H54 (cell line): ENCODE data around the gene PLEKHG5.
"Not testable (repeated sequence)": the region's sequence is repeated elsewhere in the genome, so short reads cannot be mapped to it uniquely, and the experiment has no call there.

ENCODE experiments used
- DNase-seq: peaks from one replicate; pipeline ENCODE4 v3.0.0; 2011; ENCODE audit warnings: low spot score, mixed read lengths; ENCODE audit not compliant: insufficient read length
- FAIRE-seq: peaks from 3 replicates; lab custom pipeline; 2011; peaks lifted over from hg19 to GRCh38; lab: Jason Lieb, UNC
- POLR2A ChIP-seq: IDR thresholded peaks from 2 replicates; pipeline ENCODE4 v1.6.1; 2011; ENCODE audit warnings: low read depth, mild to moderate bottlenecking, low read length

PLEKHG5 gene

DNA sequence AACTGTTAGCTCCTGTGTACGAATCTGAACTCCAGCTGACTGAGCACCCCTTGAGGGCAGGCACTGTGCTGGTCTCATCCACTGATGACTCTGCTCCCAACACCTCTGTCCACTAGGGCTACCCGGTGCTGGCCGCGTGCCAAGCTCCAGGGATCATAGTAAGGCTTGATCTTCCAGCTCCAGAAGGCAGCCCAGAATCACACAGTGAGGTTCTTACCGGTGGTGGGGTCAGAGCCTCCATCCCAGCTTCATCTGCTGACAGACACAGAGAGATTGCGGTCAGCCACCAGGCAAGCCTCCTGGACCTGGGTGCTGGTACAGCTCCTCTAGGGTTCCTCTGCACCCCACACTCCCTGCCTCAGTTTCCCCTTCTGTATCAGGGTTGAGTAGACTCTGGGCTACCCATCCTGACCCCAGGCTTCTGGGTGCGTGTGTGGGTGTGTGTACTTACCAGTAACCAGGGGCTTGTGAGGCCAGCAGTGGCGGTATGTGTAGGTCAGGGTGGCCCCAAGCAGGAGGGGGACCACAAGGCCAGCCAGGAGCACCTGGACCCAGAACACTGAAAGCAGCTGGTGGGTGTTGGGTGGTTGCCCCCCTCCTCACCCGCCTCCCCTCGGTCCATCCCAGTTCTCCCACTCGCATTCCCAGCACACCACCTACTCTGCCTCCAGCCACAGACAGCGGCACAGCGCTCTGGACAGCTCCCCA lies 28.9 kb downstream of the PLEKHG5 start:
- no peak for FAIRE-seq
- no peak for DNase-seq
- no peak for TF ChIP-seq POLR2A

DNA sequence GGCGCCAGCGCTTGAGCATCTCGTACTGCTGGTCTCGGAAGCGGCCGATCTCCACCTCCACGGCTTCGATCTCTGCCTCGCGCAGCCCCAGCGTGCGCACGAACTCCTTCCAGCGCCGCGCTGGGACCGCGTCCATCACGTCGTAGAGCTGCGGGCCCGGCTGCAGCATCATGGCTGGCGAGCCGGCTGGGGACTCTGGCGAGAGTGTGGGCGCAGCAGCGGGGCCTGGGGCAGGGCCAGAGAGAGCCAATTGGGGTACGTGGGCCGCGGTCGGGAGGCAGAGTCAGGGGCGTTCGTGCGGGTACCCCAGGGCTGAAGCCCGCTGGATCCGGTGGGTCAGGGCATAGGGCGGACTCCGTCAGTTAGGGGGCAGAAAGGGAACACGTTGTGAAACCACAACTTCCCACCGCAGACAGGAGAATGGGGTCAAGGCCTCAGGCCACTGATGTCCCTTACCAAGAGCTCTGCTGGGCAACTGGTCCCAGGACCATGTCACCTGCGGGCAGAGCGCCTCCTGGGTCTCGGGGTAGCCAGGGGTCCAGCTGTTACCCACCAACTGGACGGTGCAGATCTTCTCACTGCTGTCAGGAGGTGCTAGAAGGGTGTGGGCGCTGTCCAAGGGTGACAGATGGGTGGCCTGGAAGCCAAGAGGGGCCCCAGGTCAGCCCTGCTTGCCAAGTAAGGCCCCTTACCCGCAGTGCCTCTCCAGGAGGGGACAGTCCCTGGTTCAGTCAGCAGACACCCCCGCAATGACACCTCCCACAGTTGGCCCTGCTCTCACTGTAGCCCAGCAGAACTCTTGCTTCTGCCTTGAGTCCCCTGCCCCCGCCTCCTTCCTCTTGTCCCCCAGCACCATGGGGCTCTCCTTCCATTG lies 29.7 kb downstream of the PLEKHG5 start:
- DNase-seq: no peak
- FAIRE-seq: no peak
- no peak for TF ChIP-seq POLR2A

DNA sequence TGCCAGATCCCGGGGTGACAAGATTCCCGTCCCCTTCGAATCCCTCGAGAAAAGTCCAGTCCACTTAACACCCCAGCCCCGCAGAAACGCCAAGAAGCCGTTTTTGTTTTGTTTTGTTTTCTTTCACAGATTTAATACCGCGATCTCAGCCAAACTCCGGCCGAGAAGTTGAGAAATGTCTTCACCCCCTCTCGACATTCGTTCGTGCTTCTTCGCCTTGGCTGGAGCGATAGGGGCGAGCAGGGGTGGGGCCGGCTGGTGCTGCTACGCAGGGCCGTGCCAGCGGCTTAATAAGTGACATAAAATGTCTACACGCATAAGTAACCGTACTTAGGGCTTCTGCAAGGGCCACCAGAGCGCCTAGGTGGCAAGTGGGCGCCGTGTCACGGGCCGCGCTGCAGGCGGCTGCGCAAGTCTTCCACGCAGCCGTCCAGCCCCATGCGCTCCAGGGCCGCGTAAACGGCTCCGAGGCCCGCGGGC lies 30.4 kb downstream of the PLEKHG5 start:
- DNase-seq: no peak
- FAIRE-seq: no peak
- TF ChIP-seq POLR2A: no peak

DNA sequence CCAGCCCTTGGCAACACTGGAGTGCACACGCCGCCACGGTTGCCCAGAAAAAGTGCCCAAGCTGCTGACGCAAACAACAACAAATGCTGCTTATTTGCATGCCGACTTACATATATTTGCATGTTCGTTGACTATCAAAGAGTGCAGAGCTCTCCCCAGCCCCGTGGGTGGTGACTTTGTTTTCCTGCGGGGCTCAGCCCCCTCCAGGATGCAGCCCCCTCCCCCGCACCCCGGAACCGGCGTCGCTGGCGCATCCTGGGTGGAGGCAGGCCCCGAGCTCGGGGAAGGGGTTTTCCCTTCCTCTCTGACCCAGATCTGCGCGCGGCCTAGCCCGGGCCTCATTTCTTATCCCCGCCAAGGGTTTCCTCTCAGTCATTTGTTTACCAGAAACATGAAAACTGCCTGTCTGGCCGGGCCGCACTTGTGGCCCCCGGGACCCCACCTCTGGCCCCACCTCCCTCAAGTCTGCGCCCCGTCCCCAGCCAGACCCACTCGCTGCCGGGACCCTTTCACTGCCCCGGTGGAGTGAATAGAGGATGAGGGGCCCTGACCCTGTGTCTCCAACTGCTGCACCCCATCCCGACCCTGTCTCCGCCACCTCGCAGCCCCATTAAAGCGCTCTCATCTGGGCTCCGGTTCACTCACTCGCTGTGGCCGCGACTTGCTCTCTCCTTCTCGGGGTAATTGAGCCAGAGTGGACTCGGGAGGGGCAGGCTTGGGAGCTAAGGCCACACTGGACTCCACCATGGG lies 31.0 kb downstream of the PLEKHG5 start:
- FAIRE-seq (no peak), DNase-seq (no peak)
- TF ChIP-seq POLR2A: no peak

DNA sequence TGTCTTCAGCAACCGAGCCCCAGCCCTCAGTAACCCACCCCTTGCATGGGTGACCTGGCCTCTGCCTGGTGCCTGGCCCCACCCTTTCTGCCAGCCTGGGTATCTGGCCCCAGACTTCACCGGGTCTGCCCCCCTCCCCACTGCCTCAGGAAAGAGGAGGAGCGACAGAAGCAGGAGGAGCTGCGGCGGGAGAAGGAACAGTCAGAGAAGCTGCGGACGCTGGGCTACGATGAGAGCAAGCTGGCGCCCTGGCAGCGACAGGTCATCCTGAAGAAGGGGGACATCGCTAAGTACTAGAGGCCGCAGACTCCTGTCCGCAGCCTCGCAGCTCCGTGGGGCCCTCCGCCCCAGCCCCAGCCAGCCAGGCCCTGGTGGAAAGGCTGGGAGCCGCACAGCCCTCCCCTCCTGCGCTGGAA lies 31.6 kb downstream of the PLEKHG5 start:
- FAIRE-seq (no peak), DNase-seq (no peak)
- TF ChIP-seq POLR2A: no peak

DNA sequence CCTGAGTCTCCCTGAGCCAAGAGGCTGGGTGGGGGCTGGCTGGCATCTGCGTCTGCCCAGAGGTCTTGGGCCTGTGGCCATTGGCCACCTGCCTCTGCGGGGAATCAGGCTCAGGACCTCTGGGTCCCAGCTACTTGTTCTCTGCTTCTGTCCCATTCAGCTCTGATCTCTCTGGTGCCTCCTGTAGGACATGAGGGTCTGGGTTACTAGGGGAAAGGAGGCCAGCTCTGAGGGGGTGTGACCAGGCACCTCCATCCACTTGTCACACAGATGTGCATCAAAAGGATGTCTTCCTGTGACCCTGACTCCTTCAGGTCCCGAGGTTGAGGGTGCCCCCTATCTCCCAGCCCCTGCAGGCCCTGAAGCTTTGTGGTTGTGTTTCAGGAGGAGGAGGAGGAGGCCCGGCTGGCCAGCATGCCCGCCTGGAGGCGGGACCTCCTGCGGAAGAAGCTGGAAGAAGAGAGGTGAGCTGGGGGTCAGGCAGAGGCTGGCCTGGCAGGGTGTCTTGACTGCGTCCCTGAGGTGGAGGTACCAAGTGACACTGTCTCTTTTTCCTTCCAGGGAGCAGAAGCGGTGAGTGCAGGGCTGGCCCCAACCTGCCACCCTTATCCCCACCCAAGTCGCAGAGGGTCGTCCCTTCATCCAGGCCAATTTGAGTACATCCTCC lies 34.5 kb downstream of the PLEKHG5 start:
- DNase-seq: no peak
- no peak for FAIRE-seq
- TF ChIP-seq POLR2A: no peak

DNA sequence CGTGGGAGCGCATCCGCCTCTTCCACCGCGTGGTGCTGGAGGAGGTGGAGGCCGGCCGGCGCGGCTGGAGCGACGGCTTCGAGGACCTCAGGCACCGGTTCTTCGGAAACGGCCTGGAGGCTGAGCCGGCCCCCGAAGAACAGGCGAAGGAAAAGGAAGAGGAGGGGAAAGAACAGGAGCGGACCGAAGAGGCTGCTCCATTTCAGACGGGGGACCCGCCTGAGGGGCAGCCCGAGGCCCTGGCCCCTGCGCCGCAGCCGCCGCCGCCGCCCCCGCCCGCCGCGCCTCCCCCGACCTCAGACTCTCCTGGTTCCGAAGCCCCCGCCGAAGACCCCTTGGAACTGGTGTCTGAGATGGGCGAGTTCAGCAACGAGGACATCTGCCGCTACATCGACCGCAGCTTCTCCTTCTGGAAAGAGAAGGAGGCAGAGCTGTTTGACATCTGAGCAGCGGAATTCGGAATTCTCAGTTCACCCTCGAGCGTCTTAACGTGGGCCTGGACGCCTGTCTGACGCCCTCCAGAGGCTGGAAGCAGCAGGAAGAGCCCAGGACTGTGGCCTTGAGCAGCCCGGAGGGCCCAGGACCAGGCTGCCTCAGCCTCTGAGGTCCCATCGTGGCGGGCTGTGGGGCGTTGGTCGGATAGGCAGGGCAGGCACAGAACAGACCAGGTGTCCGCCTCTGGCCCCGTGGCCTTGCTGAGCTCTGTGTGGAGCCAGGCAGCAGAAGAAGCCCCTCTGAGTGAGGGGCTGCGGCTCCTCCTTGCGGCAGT lies 35.5 kb downstream of the PLEKHG5 start:
- FAIRE-seq, DNase-seq: not testable (repeated sequence)

DNA sequence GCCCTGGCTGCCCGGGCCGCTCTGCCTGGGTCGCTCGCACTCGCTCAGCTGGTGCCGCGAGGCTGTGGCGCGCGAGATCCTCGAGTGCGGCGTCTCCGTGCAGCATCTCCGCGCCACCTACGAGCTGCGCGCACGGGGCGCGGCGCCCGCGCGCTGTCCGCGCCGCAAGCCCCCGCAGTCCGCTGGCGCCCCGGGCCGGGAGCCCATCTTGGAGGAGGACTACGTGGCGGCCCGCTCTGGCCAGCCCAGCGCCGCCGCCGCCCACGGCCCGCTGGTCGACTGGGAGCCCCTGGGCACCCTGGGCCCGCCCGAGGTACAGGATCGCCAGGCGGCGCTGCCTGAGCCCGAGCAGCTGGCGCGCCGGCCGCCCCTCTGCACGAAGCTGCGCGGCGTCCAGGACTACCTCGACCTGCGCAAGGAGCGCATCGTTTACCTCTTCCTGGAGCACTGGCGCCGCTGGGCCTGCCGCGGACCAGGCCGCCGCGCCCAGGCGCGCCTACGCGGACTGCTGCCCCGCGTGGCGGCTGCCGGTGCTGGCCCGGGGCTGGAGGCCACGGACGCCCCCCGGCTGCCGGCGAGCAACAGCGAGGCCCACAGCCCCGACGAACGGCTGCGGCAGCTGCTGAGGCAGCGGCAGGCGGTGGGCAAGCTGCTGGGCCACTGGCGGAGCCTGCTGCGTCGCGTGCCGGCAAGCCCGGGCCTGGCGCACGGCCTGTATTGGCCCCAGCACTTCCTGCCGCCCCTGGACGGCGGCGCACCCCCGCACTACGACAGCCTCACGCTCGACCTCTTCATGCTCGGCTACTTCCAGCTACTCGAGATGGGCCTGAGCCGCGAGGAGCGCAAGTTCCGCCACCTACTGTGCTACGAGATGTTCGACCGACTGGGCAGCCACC lies 36.4 kb downstream of the PLEKHG5 start:
- no peak for FAIRE-seq
- no peak for DNase-seq
- no peak for TF ChIP-seq POLR2A

DNA sequence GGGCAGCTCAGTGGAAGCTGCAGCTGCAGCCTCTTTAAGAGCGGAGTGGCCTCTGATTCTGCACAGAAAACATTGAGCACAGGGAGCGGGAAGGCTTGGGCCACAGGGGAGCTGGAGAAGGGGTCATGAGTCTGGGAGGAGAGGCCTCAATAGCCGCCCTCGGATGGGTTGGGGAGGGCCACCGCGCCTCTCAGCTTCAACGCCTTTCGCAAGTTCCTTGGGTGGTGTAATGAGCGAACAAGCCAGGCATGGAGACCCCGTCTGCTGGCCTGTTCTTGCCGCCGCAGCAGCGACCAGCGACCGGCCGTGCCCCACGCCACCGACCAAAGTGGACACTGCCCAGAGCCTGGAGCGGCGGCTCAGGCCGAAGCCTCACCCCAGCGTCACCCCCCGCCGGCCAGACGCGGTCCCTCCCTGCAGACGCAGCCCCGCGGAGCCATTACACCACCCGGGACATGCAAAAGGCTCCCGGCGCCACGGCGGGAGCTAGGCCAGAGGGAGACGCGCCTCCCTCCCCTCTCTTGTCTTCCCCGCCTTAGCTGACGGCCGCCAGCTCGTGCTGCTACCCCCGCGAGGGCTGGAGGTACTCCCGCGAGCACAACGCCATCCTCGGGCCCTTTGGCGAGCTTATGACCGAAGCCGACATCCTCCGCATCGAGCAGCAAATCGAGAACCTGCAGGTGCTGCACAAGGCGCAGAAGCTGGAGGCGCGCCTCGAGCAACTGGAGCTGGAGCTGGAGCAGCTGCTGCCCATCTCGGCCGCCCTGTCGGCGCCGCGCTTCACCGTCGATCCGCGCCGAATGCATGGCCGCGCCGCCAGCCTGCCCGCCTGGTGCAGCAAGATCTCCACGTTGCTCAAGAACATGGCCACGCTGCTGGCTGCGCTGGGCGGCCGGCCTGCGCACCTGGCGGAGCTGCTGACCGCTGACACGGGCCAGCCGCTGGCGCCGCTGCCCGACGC lies 37.3 kb downstream of the PLEKHG5 start:
- not testable (repeated sequence) for FAIRE-seq, DNase-seq

DNA sequence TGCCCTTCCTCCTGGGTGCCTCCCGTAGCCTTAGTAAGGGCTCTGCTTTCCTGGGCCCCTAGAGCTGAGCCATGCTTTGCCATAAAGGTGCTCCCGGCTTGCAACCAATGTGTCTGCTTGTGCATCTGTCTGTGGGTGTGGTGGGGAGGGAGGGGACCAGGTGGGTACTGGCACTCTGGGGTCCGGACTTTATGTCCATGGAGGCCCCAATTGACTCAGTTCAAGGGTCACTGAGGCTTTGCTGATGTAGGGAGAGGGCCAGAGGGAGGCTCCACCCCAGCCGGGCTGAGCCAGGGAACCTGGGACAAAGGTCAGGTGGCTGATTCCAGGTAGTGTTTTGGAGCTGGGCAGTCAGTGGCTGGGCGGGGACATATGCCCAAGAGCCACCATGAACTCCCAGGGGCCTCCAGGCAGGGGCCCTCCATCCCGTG lies 40.5 kb downstream of the PLEKHG5 start:
- no peak for FAIRE-seq
- no peak for DNase-seq
- TF ChIP-seq POLR2A: no peak

DNA sequence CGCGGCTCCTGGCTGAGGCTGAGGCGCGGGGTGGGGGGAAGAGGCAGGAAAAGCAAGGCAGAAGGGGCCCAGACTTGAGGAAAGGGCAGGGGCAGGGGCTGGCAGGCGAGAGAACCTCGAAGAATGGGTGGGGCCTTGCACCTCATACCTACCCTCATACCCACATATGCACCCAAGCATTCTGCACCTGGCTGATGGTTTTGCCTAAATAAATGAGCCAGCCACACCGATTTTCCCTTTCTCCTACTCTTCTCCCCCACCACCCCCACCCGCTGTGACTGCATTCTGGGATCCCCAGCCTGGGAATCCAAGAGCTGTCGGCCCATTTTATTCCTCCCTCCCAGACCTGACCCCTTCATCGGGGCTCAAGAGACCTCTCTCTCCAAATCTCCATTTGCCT lies 41.0 kb downstream of the PLEKHG5 start:
- not testable (repeated sequence) for FAIRE-seq, DNase-seq
